Uterus (tissue), 4 donors: Measurements from ENCODE around the gene SETD3. TPM values are rescaled to one million over a fixed set of nuclear protein-coding genes. Genes with fewer than 3 reads are reported as not detected.

Experiments used
- DNase-seq, 2 donors: peaks; one replicate each; pipeline ENCODE4 v3.0.0-alpha.2; 2019 to 2020
- H3K27ac ChIP-seq, 2 donors: fragments of 200-600 bp; sonication (generic); 1 replicate in 1 of 2; 2 replicates in 1 of 2; pipeline ENCODE4 v1.5.1; 2016 to 2018
- H3K27me3 ChIP-seq, 2 donors: fragments of 200-600 bp; sonication (generic); one replicate each; pipeline ENCODE4 v1.5.1; 2018 to 2019; ENCODE audit warnings: control low read depth in 1 of 2
- H3K36me3 ChIP-seq, 2 donors: fragments of 200-600 bp; sonication (generic); one replicate each; pipeline ENCODE4 v1.5.1; 2019; ENCODE audit warnings: control low read depth in 1 of 2
- H3K4me1 ChIP-seq, 2 donors: fragments of 200-600 bp; sonication (generic); one replicate each; pipeline ENCODE4 v1.5.1; 2018 to 2019; ENCODE audit warnings: control low read depth in 1 of 2
- H3K4me3 ChIP-seq, 2 donors: fragments of 200-600 bp; sonication (generic); 1 replicate in 1 of 2; 2 replicates in 1 of 2; pipeline ENCODE4 v1.5.1; 2018 to 2019; ENCODE audit warnings: mild to moderate bottlenecking in 1 of 2
- H3K9me3 ChIP-seq, 2 donors: fragments of 200-600 bp; sonication (generic); one replicate each; pipeline ENCODE4 v1.5.1; 2019; ENCODE audit warnings: control low read depth in 1 of 2
- CTCF ChIP-seq, 4 experiments: fragments of 200-600 bp in 2 of 4; fragments of 450-650 bp in 2 of 4; sonication (generic) in 2 of 4; IDR thresholded peaks; one replicate each; pipeline ENCODE4 v1.5.1; 2016 to 2019; ENCODE audit warnings: antibody characterized with exemption in 4 of 4, mild to moderate bottlenecking in 2 of 4, moderate library complexity in 1 of 4
- POLR2A ChIP-seq, 2 donors: fragments of 450-650 bp; IDR thresholded peaks; one replicate each; pipeline ENCODE4 v1.6.1; 2016; ENCODE audit warnings: antibody characterized with exemption in 2 of 2, mild to moderate bottlenecking in 1 of 2, moderate library complexity in 1 of 2
- intact Hi-C: fragments of 100-400 bp; cut with DNase I; formaldehyde crosslinking; loops from one replicate; pipeline ENCODE4 v1.15.1; 2023; ENCODE audit warnings: low total_unique reads
- total RNA-seq, 4 donors: library from RNA; depleted of rRNA in 3 of 4; stranded (reverse); fragments of >200 nt in 3 of 4; gene quantifications; one replicate each; pipeline versions ENCODE4 v1.1.0 to v1.2.4, GENCODE V29; 2014 to 2023
- donor health status: DM: yes; HTN: yes; CAD: no.

SETD3 gene
- total RNA-seq, 4 donors from 2014 or later = 98.1 to 151 (median 121) TPM

GRCh38 chr14:99426813-99427346, 53.8 kb downstream of the SETD3 start:
- no peaks in the 10 kb centered on the region for H3K36me3 ChIP-seq

GRCh38 chr14:99426265-99426664, 54.4 kb downstream of the SETD3 start:
- DNase-seq = no peak
- Histone ChIP-seq H3K4me1 (no peaks in the 10 kb centered on the region), H3K27ac (no peak overlapping the region), H3K9me3 (no peaks in the 10 kb centered on the region), H3K4me3 (no peak overlapping the region), H3K27me3 (no peaks in the 10 kb centered on the region), H3K36me3 (no peaks in the 10 kb centered on the region)
- intact Hi-C loops = no loop called here
- TF ChIP-seq CTCF (IDR thresholded peaks at IDR 0.05) = no peak
- TF ChIP-seq POLR2A (IDR thresholded peaks at IDR 0.05) = no peak

More at GRCh38 chr14:99426813-99427346, 53.8 kb downstream of the SETD3 start:
- Histone ChIP-seq H3K27ac (no peak overlapping the region), H3K9me3 (no peaks in the 10 kb centered on the region), H3K4me3 (no peak overlapping the region), H3K4me1 (no peaks in the 10 kb centered on the region), H3K27me3 (no peaks in the 10 kb centered on the region)
- no peak for DNase-seq
- TF ChIP-seq POLR2A (IDR thresholded peaks at IDR 0.05) = no peak
- no peak for TF ChIP-seq CTCF (IDR thresholded peaks at IDR 0.05)
- intact Hi-C loops = no loop called here

GRCh38 chr14:99425272-99425681, 55.4 kb downstream of the SETD3 start:
- intact Hi-C loops = no loop called here
- Histone ChIP-seq H3K27me3 (no peaks in the 10 kb centered on the region), H3K9me3 (no peaks in the 10 kb centered on the region), H3K4me1 (no peaks in the 10 kb centered on the region), H3K36me3 (no peaks in the 10 kb centered on the region), H3K4me3 (no peak overlapping the region), H3K27ac (no peak overlapping the region)
- TF ChIP-seq POLR2A (IDR thresholded peaks at IDR 0.05) = no peak
- TF ChIP-seq CTCF (IDR thresholded peaks at IDR 0.05) = no peak
- DNase-seq = no peak

- H3K9me3 ChIP-seq = no peaks in the 10 kb centered on the region
- H3K36me3 ChIP-seq = no peaks in the 10 kb centered on the region
- intact Hi-C loops = no loop called here
- H3K4me1 ChIP-seq = no peaks in the 10 kb centered on the region
- H3K27ac ChIP-seq = no peak overlapping the region
- H3K4me3 ChIP-seq = no peak overlapping the region
- H3K27me3 ChIP-seq = no peaks in the 10 kb centered on the region
- no peak for TF ChIP-seq POLR2A (IDR thresholded peaks at IDR 0.05)
- no peak for TF ChIP-seq CTCF (IDR thresholded peaks at IDR 0.05)
- no peak for DNase-seq
Observed at GRCh38 chr14:99424306-99424877, 56.3 kb downstream of the SETD3 start.

GRCh38 chr14:99423434-99423833, 57.2 kb downstream of the SETD3 start:
- Histone ChIP-seq H3K4me1 (no peaks in the 10 kb centered on the region), H3K27me3 (no peaks in the 10 kb centered on the region), H3K9me3 (no peaks in the 10 kb centered on the region), H3K36me3 (no peaks in the 10 kb centered on the region), H3K4me3 (no peak overlapping the region), H3K27ac (no peak overlapping the region)
- DNase-seq = no peak
- intact Hi-C loops = no loop called here
- TF ChIP-seq POLR2A (IDR thresholded peaks at IDR 0.05) (no peak), CTCF (IDR thresholded peaks at IDR 0.05) (no peak)
